ENCODE results near the gene FRMD4A. TPM values are rescaled to one million over a fixed set of nuclear protein-coding genes. Genes with fewer than 3 reads are reported as not detected.
"Not testable (repeated sequence)": the region's sequence is repeated elsewhere in the genome, so short reads cannot be mapped to it uniquely, and the experiment has no call there.

The FRMD4A gene
- total and polyA plus RNA-seq, 7 donors, result 3.0 to 27.8 (median 14.4) TPM

DNA sequence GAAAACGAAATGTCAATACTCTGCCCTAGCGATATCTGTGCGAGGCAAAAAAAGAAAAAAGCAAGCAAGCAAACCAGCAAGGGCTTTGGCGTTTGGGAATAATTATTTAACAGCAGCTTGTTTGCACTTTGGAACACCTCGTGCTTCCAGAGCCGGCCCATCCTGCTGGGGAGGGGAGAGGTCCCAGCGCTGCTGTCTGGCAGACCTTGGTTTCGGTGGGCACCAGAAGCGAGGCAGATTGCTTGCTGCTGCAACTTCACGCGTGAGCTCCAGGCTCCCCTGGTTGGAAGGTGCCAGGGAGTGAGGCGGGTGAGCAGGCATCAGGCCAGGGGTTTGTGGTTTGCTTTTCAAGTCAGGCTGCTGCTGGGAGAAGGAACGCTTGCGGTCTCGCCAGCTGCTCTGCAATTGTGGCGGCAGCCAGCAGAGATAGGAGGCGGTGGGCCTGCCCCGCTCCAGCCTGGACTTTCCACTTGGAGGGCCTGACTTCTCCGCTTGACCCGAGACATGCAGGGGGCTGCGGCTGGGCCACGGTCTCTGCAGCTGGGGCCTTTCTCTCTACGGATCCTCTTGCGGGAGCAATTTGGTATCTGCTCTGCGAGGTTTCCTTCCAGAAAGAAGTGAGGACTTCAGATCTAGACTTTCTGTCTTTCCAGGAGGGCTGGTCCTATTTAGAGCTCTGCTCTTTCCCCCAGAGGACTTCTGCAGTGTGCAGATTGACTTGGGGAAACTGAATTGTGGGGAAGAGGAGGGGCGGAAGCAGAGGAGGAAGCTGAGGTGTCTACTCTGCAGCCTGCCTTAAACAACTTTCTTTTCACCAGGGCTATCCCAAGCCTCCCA is 612.6 kb downstream of the FRMD4A start:
- intact Hi-C loops (cut with DNase I), result loop anchor here (5.0 kb wide), 1 partner anchor 59 kb away; no protein-coding TSS in a partner anchor
- peak overlapping the region in 3 of 4 donors; percentile 30 to 39 (median 35) for H3K4me3 ChIP-seq
- TF ChIP-seq POLR2AphosphoS5 (IDR thresholded peaks at IDR 0.05) (no peak), EP300 (IDR thresholded peaks at IDR 0.05) (no peak), POLR2A (IDR thresholded peaks at IDR 0.05) (no peak)
- TF ChIP-seq, protein P1, sequence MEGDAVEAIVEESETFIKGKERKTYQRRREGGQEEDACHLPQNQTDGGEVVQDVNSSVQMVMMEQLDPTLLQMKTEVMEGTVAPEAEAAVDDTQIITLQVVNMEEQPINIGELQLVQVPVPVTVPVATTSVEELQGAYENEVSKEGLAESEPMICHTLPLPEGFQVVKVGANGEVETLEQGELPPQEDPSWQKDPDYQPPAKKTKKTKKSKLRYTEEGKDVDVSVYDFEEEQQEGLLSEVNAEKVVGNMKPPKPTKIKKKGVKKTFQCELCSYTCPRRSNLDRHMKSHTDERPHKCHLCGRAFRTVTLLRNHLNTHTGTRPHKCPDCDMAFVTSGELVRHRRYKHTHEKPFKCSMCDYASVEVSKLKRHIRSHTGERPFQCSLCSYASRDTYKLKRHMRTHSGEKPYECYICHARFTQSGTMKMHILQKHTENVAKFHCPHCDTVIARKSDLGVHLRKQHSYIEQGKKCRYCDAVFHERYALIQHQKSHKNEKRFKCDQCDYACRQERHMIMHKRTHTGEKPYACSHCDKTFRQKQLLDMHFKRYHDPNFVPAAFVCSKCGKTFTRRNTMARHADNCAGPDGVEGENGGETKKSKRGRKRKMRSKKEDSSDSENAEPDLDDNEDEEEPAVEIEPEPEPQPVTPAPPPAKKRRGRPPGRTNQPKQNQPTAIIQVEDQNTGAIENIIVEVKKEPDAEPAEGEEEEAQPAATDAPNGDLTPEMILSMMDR (IDR thresholded peaks at IDR 0.05), result no peak
- H3K4me1 ChIP-seq, result peaks cover 0 to 19% (median 5%) of the 10 kb centered on the region in 4 donors
- H3K27ac ChIP-seq, result peak overlapping the region; percentile 52 to 79 (median 70)
- H3K36me3 ChIP-seq, result no peaks in the 10 kb centered on the region
- 4 to 14% methylated on average over 26 of the region's 26 CpGs for WGBS, 2 donors
- no peaks in the 10 kb centered on the region for H3K27me3 ChIP-seq
- no peaks in the 10 kb centered on the region for H3K9me3 ChIP-seq
- peak; percentile 78 for DNase-seq

DNA sequence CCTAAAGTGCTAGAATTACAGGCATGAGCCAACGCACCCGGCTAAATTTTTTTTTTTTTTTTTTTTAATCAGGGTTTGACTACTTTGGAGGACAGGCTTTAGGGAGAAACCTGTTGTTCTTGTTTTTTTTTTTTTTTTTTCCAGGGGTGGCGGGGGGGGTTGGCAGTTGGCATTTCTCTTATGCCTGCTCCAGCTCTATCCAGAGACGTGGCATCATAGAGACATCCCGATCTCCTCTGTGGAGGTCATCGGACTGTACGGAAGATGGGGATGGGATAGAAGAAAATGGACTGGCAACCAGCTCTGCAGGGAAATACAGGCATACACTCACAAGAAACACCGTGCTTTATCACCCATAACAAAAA is 613.2 kb downstream of the FRMD4A start:
- TF ChIP-seq POLR2AphosphoS5 (IDR thresholded peaks at IDR 0.05) (no peak), POLR2A (IDR thresholded peaks at IDR 0.05) (no peak), EP300 (IDR thresholded peaks at IDR 0.05) (no peak)
- TF ChIP-seq, protein P1 (IDR thresholded peaks at IDR 0.05), result no peak
- peak overlapping the region in 3 of 4 donors; percentile 30 to 39 (median 35) for H3K4me3 ChIP-seq
- WGBS, 2 donors, result 21 to 62% methylated on average over 8 of the region's 8 CpGs
- H3K4me1 ChIP-seq, result peaks cover 0 to 19% (median 5%) of the 10 kb centered on the region in 4 donors
- H3K27me3 ChIP-seq, result no peaks in the 10 kb centered on the region
- no peak for DNase-seq
- intact Hi-C loops (cut with DNase I), result loop anchor here (5.0 kb wide), 1 partner anchor 60 kb away; no protein-coding TSS in a partner anchor
- H3K36me3 ChIP-seq, result no peaks in the 10 kb centered on the region
- peak overlapping the region; percentile 52 to 79 (median 70) for H3K27ac ChIP-seq
- H3K9me3 ChIP-seq, result no peaks in the 10 kb centered on the region

DNA sequence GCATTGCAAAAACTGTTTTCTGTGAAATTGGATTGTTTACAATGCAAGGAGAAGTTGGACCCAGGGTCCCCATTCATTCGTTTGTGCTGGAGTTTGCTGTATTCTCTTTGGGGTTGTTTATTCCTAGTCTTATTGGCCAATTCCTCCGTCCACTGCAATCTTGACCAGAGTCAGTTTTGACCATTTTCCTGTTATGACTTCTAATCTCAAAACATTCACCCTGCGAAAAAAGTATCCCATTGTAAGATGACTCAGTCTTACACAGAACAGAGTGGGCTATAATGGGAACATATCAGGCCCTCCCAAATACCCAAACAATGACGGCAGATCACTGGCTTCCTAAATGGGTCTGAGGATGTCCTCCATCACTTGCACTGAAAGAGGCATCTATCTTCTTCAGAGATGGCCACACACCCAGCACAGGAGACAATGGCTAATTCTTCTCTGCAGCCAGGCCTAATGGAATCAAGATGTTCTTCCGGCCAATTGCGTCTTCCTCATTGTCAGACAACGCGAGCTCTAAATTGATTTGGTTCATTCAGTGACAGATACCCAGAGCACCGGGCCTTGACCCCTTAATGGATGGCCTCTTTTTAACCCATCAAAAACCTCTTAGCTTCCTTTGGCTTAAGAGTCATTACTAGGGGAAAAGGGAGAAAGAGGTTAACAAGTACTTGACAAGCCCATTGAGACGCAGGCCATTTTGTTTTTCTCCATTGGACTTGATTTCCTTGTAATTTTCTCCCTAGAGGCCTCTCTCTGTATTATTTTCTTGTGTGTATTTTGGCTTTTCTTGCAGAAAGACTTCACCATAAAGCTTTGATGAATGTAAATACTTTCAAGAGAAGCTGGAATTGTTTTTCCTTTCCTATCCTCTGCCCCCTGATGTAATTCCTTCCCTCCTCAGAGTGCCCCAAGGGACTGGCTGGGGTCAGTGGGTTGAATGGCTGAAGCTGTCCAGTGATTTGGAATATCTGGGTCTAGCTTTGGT is 614.3 kb downstream of the FRMD4A start:
- intact Hi-C loops (cut with DNase I), result loop anchor here (5.0 kb wide), 1 partner anchor 61 kb away; no protein-coding TSS in a partner anchor
- Histone ChIP-seq H3K27ac (no peak overlapping the region), H3K4me3 (no peak overlapping the region), H3K4me1 (peaks cover 0 to 19% (median 5%) of the 10 kb centered on the region in 4 donors), H3K27me3 (no peaks in the 10 kb centered on the region), H3K36me3 (no peaks in the 10 kb centered on the region), H3K9me3 (no peaks in the 10 kb centered on the region)
- TF ChIP-seq EP300 (IDR thresholded peaks at IDR 0.05) (no peak), POLR2AphosphoS5 (IDR thresholded peaks at IDR 0.05) (no peak), POLR2A (IDR thresholded peaks at IDR 0.05) (no peak)
- TF ChIP-seq, protein P1 (IDR thresholded peaks at IDR 0.05), result no peak
- WGBS, 2 donors, result 88 to 92% methylated on average over 10 of the region's 10 CpGs
- DNase-seq, result no peak

DNA sequence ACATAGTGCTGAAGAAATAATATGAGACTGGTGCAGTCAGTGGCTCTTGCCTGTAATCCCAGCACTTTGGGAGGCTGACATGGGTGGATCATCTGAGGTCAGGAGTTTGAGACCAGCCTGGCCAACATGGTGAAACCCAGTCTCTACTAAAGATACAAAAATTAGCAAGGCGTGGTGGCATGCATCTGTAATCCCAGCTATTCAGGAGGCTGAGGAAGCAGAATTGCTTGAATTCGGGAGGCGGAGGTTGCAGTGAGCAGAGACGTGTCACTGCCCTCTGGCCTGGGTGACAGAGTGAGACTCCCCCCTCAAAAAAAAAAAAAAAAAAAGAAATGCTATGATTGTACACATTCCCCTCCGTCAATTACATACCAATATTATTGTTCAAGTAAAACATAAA is 615.1 kb downstream of the FRMD4A start:
- H3K4me3 ChIP-seq, H3K9me3 ChIP-seq, H3K36me3 ChIP-seq, H3K27ac ChIP-seq, DNase-seq, H3K27me3 ChIP-seq: not testable (repeated sequence)
- H3K4me1 ChIP-seq, result peaks cover 0 to 19% (median 8%) of the 10 kb centered on the region in 4 donors
- 87 to 94% methylated on average over 5 of the region's 5 CpGs for WGBS, 2 donors
- intact Hi-C loops (cut with DNase I), result loop anchor here (5.0 kb wide), 1 partner anchor 62 kb away; no protein-coding TSS in a partner anchor
